Effector CD8-positive, alpha-beta T cell (primary cell): ENCODE data around the gene WDR43.

Experiments
- DNase-seq: peaks from one replicate; lab custom pipeline; 2025; lab: John Stamatoyannopoulos, UW

WDR43 gene

GRCh38 chr2:28993206-28993960, 98.9 kb downstream of the WDR43 start:
- DNase-seq: no peak

GRCh38 chr2:28994074-28994473, 99.6 kb downstream of the WDR43 start:
- no peak for DNase-seq

- DNase-seq: no peak
Observed at GRCh38 chr2:28994679-28995078, 100.2 kb downstream of the WDR43 start.

GRCh38 chr2:28995765-28996750, 101.6 kb downstream of the WDR43 start:
- no peak for DNase-seq

GRCh38 chr2:28997237-28997846, 102.9 kb downstream of the WDR43 start:
- DNase-seq: no peak
